GM04503 (cell line): ENCODE data around the gene NBEA.
"Not testable (repeated sequence)": the region's sequence is repeated elsewhere in the genome, so short reads cannot be mapped to it uniquely, and the experiment has no call there.

Experiments used
- DNase-seq: peaks from one replicate; pipeline ENCODE4 v3.0.0-alpha.2; 2012; ENCODE audit warnings: low read depth

The NBEA gene

DNA sequence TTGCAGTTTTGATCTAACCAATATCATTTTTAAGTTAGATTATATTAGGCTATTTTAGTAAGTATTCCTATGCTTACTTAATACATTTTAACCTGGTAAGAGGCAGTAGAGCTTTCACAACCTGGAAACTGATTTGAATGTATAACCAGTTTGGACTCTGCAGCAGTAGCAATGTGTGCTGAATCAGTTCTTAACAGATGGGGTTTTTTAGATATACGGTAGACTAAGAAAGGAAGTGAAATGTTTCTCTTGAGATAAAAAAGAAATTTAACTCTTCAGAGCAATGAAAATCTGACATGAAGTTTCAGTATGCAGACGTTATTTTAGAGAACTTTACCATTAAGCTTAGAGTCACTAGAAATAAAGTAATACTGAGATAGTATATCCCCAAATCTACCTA, 2.7 kb downstream of the NBEA start:
- DNase-seq, result no peak

GRCh38 chr13:34951528-34951927, 9.5 kb downstream of the NBEA start:
- DNase-seq, result no peak

DNA sequence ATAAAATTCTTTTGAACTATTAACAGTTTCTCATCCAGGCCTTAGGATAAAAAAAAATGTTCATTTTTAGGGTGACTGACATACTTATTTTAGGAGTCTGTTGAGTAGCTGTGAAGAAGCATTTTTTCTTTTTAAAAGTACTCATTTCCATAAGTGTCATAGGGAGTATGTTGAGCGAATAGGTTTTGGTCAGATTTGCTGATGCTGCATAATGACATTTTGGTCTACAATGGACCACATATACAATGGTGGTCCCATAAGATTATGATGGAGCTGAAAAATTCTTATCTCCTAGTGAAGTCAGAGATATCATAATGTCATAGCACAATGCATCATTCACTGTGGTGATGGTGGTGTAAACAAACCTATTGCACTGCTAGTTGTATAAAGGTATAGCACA, 17.4 kb downstream of the NBEA start:
- DNase-seq, result no peak

GRCh38 chr13:34964558-34964957, 22.5 kb downstream of the NBEA start:
- DNase-seq, result no peak

DNA sequence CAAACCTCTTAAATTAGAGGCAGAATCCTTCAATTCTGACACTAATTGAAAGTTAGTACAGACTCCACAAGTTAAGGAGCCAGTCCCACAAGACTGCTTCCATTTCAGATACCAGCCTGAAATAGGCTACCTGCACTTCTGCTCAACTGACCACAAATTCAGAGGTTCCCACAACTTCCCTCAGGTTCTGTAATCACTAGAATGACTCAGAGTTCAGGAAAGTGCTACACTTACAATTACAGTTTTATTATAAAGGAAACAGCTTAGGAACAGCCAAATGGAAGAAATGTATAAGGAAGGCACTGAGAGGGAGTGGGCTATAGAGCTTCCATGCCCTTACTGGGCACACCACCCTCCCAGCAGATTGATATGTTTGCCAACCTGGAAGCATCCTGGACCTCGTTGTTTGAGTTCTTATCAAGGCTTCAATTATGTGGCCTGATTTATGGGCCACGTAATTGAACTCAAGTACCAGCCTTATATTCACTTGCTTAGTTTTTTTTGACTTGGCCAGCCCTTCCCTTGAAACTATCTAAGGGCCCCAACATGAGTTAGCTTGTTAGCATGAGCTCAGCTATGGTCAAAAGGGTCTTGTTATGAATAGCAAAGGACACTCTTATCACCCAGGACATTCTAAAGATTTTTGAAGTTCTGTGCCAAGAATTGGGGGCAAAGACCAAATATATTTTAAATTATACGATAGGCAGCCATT, 25.9 kb downstream of the NBEA start:
- no peak for DNase-seq

DNA sequence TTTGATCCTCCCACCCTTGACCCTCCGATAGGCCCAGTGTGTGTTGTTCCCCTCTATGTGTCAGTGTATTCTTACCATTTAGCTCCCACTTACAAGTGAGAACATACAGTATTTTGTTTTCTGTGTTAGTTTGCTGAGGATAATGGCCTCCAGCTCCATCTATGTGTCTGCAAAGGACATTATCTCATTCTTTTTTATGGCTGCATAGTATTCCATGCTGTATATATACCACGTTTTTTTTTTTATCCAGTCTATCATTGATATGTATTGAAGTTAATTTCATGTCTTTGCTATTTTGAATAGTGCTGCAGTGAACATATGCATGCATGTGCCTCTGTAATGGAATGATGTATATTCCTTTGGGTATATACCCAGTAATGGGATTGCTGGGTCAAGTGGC, 27.5 kb downstream of the NBEA start:
- DNase-seq, result not testable (repeated sequence)

DNA sequence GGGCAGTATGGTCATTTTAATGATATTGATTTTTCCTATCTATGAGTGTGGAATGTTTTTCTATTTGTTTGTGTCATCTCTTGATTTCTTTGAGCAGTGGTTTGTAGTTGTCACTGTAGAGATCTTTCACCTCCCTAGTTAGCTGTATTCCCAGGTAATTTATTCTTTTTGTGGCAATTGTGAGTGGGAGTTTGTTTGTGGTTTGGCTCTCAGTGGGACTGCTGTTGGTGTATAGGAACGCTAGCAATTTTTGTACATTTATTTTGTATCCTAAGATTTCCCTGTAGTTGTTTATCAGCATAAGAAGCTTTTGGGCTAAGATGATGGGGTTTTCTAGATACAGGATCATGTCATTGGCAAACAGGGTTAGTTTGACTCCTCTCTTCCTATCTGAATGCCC, 28.9 kb downstream of the NBEA start:
- DNase-seq, result no peak

- DNase-seq, result no peak
Measured at GRCh38 chr13:34971473-34971872, 29.4 kb downstream of the NBEA start.

DNA sequence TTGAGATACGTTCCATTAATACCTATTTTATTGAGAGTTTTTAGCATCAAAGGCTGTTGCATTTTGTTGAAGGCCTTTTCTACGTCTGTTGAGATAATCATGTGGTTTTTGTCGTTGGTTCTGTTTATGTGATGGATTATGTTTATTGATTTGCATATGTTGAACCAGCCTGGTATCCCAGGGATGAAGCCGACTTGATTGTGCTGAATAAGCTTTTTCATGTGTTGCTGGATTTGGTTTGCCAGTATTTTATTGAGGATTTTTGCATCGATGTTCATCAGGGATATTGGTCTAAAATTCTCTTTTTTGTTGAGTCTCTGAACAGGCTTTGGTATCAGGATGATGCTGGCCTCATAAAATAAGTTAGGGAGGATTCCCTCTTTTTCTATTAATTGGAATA, 43.1 kb downstream of the NBEA start:
- not testable (repeated sequence) for DNase-seq

DNA sequence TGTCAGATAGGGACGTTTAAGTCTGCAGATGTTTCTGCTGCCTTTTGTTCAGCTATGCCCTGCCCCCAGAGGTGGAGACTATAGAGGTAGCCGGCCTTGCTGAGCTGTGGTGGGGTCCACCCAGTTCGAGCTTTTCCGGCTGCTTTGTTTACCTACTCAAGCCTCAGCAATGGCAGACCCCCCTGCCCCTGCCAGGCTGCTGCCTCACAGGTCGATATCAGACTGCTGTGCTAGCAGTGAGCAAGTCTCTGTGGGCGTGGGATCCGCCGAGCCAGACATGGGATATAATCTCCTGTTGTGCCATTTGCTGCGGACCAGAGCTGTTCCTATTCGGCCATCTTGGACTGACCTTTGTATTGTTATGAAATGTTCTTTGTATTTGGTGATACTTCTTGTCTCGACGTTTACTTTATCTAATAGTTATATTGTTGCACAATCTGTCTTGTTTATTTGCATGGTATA, 46.3 kb downstream of the NBEA start:
- DNase-seq, result no peak

DNA sequence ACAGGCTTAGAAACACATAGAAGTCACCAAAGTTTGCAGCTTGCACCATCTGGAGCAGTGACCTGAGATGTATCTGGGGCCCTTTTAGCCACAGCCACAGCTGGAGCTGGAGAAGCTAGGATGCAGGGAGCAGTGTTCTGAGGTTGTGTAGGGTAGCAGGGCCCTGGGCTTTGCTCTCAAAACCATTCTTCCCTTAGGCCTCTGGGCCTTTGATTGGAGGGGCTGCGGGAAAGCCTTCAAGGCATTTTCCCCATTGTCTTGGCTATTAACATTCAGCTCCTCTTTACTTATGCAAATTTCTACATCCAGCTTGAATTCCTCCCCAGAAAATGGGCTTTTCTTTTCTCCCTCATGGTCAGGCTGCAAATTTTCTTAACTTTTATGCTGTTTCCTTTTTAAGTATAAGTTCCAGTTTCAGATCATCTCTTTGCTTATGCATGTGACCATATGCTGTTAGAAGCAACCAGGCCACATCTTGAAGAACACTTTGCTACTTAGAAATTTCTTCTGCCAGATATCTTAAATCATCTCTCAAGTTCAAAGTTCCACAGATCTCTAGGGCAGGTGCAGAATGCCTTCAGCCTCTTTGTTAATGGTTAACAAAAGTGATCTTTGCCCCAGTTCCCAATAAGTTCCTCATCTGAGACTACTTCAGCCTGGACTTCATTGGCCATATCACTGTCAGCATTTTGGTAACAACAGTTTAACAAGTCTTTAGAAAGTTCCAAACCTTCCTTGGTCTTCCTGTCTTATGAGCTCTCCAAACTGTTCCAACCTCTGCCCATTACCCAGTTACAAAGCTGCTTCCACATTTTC, 48.5 kb downstream of the NBEA start:
- no peak for DNase-seq

- DNase-seq, result no peak
Measured at GRCh38 chr13:34993470-34993869, 51.4 kb downstream of the NBEA start.

DNA sequence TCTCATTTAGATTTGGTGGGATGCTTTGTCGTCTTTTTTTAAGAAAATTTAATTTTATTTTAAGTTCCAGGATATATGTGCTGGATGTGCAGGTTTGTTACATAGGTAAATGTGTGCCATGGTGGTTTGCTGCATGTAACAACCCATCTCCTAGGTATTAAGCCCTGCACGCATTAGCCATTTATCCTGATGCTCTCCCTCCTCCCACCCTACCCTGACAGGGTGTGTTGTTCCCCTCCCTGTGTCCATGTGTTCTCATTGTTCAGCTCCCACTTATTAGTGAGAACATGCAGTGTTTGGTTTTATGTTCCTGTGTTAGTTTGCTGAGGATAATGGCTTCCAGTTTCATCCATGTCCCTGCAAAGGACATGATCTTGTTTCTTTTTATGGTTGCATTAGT, 61.7 kb downstream of the NBEA start:
- DNase-seq, result not testable (repeated sequence)

- DNase-seq, result no peak
Measured at GRCh38 chr13:35005051-35005450, 63.0 kb downstream of the NBEA start.

- no peak for DNase-seq
Measured at GRCh38 chr13:35014606-35015213, 72.6 kb downstream of the NBEA start.

DNA sequence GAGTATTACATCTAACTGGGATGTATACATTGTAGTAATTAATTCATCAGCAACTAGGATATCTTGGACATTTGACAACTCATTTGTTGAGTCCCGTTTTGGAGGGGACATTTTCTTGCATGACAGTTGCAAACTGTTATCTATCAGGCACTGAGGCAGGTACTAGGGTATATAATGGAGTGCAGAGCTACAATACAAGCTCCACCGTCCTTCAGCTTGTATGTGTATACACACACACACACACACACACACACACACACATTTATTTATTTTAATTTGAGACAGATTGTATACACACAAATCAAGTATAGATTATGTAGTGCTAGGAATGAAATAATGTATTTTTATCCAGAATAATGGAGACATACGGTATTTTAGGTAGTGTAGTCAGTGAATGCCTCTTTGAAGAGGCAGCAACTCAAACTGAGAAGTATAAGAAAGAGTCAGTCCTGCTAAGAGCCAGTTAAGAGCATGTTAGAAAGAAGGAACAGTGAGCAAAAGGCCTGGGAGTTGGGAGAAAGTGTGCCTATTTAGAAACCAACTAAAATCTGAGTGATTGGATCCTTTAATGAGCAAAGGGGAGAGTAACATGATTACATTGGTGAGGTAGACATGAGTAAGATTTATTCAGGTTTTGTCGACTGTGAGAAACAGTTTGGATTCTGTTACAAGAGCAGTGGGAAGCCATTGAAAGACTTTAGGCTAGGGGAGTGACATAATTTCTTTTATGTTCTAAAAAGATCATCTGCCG, 74.5 kb downstream of the NBEA start:
- DNase-seq, result no peak

GRCh38 chr13:35025314-35025713, 83.2 kb downstream of the NBEA start:
- DNase-seq, result no peak

DNA sequence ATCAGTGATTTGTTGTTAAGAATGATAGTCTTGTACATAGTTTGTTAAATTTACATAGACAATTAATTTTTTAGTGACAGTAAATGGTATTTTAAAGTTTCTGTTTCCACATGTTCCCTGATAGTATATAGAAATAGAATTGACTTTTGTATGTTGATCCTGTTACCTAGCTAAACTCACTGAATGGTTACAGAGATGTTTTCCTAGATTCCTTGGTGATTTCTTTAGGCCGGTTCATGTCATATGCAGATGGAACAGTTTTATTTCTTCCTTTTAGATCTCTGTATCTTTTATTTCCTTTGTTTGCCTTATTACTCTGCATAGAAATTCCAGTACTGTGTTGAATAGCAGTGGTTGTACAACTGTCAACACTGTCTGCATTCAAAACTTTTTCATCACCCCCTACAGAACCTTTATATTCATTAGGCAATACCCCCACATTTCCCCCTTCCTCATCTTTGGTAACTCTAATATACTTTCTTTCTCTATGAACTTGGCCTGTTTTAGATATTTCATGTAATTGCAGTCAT, 86.3 kb downstream of the NBEA start:
- no peak for DNase-seq

- no peak for DNase-seq
Measured at GRCh38 chr13:35039012-35039411, 96.9 kb downstream of the NBEA start.

GRCh38 chr13:35046587-35046986, 104.5 kb downstream of the NBEA start:
- no peak for DNase-seq

GRCh38 chr13:35055705-35056104, 113.6 kb downstream of the NBEA start:
- DNase-seq, result no peak

DNA sequence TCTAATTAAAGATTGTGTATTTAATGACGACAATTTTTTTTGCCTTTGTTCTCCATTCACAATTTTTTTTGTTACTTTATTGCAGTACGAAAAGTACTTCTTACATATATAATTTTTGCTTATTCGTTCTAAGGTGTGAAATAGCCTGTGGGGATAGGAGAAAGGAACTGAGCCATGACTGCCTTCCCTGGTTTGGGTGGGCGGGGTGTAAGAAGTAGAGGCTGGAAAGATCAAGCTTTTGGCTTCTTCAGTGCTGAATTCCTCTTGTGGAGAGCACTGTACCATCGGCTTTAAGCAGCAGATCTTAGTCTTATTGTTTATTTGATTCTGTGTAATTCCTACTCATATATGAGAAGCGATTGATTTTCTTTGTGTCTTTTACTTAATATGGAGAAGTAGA, 115.8 kb downstream of the NBEA start:
- DNase-seq, result no peak
